ENCODE data around the gene WFDC10A.
"Not testable (repeated sequence)": the region's sequence is repeated elsewhere in the genome, so short reads cannot be mapped to it uniquely, and the experiment has no call there.

DNA sequence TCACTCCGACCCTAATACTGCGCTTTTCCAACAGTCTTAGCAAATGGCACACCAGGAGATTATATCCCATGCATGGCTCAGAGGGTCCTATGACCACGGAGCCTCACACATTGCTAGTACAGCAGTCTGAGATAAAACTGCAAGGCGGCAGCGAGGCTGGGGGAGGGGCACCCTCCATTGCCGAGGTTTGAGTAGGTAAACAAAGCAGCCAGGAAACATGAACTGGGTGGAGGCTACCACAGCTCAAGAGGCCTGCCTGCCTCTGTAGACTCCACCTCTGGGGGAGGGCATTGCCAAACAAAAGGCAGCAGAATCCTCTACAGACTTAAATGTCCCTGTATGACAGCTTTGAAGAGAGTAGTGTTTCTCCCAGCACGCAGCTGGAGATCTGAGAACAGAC lies 22.2 kb downstream of the WFDC10A start:
- TF ChIP-seq, protein P1, sequence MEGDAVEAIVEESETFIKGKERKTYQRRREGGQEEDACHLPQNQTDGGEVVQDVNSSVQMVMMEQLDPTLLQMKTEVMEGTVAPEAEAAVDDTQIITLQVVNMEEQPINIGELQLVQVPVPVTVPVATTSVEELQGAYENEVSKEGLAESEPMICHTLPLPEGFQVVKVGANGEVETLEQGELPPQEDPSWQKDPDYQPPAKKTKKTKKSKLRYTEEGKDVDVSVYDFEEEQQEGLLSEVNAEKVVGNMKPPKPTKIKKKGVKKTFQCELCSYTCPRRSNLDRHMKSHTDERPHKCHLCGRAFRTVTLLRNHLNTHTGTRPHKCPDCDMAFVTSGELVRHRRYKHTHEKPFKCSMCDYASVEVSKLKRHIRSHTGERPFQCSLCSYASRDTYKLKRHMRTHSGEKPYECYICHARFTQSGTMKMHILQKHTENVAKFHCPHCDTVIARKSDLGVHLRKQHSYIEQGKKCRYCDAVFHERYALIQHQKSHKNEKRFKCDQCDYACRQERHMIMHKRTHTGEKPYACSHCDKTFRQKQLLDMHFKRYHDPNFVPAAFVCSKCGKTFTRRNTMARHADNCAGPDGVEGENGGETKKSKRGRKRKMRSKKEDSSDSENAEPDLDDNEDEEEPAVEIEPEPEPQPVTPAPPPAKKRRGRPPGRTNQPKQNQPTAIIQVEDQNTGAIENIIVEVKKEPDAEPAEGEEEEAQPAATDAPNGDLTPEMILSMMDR (IDR thresholded peaks at IDR 0.05) = not testable (repeated sequence)
- TF ChIP-seq POLR2AphosphoS5, POLR2A (IDR thresholded peaks at IDR 0.05): not testable (repeated sequence)
